HepG2 (cell line): Measurements from ENCODE around the gene HMBS. TPM values are rescaled to one million over a fixed set of nuclear protein-coding genes. Genes with fewer than 3 reads are reported as not detected.

ENCODE experiments used
- CAMTA2 ChIP-seq: sonication (generic); formaldehyde crosslinking; IDR thresholded peaks from 2 replicates; pipeline ENCODE4 v1.4.0; 2020; ENCODE audit warnings: mild to moderate bottlenecking, missing genetic modification reagents, borderline replicate concordance
- ELF4 ChIP-seq: sonication (generic); formaldehyde crosslinking; IDR thresholded peaks from 2 replicates; pipeline ENCODE4 v1.5.0; 2020; ENCODE audit warnings: missing genetic modification reagents, mild to moderate bottlenecking, moderate library complexity, borderline replicate concordance
- JUNB ChIP-seq: sonication (generic); formaldehyde crosslinking; IDR thresholded peaks from 2 replicates; pipeline ENCODE4 v1.8.0; 2022; ENCODE audit warnings: missing genetic modification reagents, mild to moderate bottlenecking, borderline replicate concordance
- MEF2D ChIP-seq: sonication (generic); formaldehyde crosslinking; IDR thresholded peaks from 2 replicates; pipeline ENCODE4 v1.5.1; 2020; ENCODE audit warnings: mild to moderate bottlenecking, missing genetic modification reagents
- POLR2AphosphoS5 ChIP-seq: IDR thresholded peaks from 2 replicates; pipeline ENCODE4 v1.6.1; 2012; ENCODE audit warnings: low read depth, low read length
- RFXAP ChIP-seq: sonication (generic); formaldehyde crosslinking; IDR thresholded peaks from 2 replicates; pipeline ENCODE4 v1.4.0; 2020; ENCODE audit warnings: missing genetic modification reagents, borderline replicate concordance
- SATB2 ChIP-seq: sonication (generic); formaldehyde crosslinking; IDR thresholded peaks from 2 replicates; pipeline ENCODE4 v1.5.0; 2020; ENCODE audit warnings: missing genetic modification reagents
- SMAD3 ChIP-seq: sonication (generic); formaldehyde crosslinking; IDR thresholded peaks from 2 replicates; pipeline ENCODE4 v1.4.0; 2020; ENCODE audit warnings: missing genetic modification reagents
- SRF ChIP-seq: IDR thresholded peaks from 2 replicates; pipeline ENCODE4 v1.6.1; 2011; ENCODE audit warnings: mild to moderate bottlenecking, low read depth, low read length, moderate library complexity
- ZFP36 ChIP-seq: fragments of 150-350 bp; IDR thresholded peaks from 2 replicates; pipeline ENCODE4 v1.6.1; 2018; ENCODE audit warnings: borderline replicate concordance, low read length, low read depth; ENCODE audit not compliant: partially characterized antibody
- ZNF160 ChIP-seq: sonication (generic); formaldehyde crosslinking; IDR thresholded peaks from 2 replicates; pipeline ENCODE4 v1.8.0; 2022; ENCODE audit warnings: mild to moderate bottlenecking, inconsistent platforms, missing genetic modification reagents
- ZNF225 ChIP-seq: sonication (generic); formaldehyde crosslinking; IDR thresholded peaks from 2 replicates; pipeline ENCODE4 v1.4.0; 2020; ENCODE audit warnings: mild to moderate bottlenecking, missing genetic modification reagents
- ZNF30 ChIP-seq: sonication (generic); formaldehyde crosslinking; IDR thresholded peaks from 2 replicates; pipeline ENCODE4 v1.5.0; 2020; ENCODE audit warnings: mild to moderate bottlenecking, missing genetic modification reagents
- ZNF350 ChIP-seq: sonication (generic); formaldehyde crosslinking; IDR thresholded peaks from 2 replicates; pipeline ENCODE4 v1.4.0; 2020; ENCODE audit warnings: mild to moderate bottlenecking, low read depth, missing genetic modification reagents, borderline replicate concordance
- ZNF367 ChIP-seq: sonication (generic); formaldehyde crosslinking; IDR thresholded peaks from 2 replicates; pipeline ENCODE4 v1.4.0; 2020; ENCODE audit warnings: missing genetic modification reagents, borderline replicate concordance
- ZNF552 ChIP-seq: sonication (generic); formaldehyde crosslinking; IDR thresholded peaks from 2 replicates; pipeline ENCODE4 v1.9.0; 2022; ENCODE audit warnings: missing genetic modification reagents, mild to moderate bottlenecking, borderline replicate concordance
- ZNF556 ChIP-seq: sonication (generic); formaldehyde crosslinking; IDR thresholded peaks from 2 replicates; pipeline ENCODE4 v1.4.0; 2020; ENCODE audit warnings: mild to moderate bottlenecking, missing genetic modification reagents, borderline replicate concordance
- ZNF562 ChIP-seq: sonication (generic); formaldehyde crosslinking; IDR thresholded peaks from 2 replicates; pipeline ENCODE4 v1.8.0; 2022; ENCODE audit warnings: missing genetic modification reagents, borderline replicate concordance
- ZNF777 ChIP-seq: sonication (generic); formaldehyde crosslinking; IDR thresholded peaks from 2 replicates; pipeline ENCODE4 v1.4.0; 2020; ENCODE audit warnings: missing genetic modification reagents
- ZNF816 ChIP-seq: sonication (generic); formaldehyde crosslinking; IDR thresholded peaks from 2 replicates; pipeline ENCODE4 v1.8.0; 2022; ENCODE audit warnings: missing genetic modification reagents, mild to moderate bottlenecking, borderline replicate concordance
- polyA plus RNA-seq, 8 experiments: library from polyadenylated mRNA; depleted of rRNA in 3 of 8; stranded (reverse) in 7 of 8; unstranded in 1 of 8; fragments of >200 nt; fragmentation: Illumina TruSeq in 4 of 8; extraction: Trizol in 4 of 8; gene quantifications; 2 replicates each; pipeline versions ENCODE4 v1.2.1 to v1.2.3, GENCODE V29; 2011 to 2016; ENCODE audit warnings: low read depth in 4 of 8, missing spikeins in 1 of 8, mixed read lengths in 1 of 8; ENCODE audit not compliant: insufficient read depth in 1 of 8
- total RNA-seq, 5 experiments: library from RNA; depleted of rRNA; stranded (reverse); fragments of >200 nt; fragmentation: Illumina TruSeq; extraction: Trizol; gene quantifications; 2 replicates each; pipeline ENCODE4 v1.2.3, GENCODE V29; 2016; ENCODE audit warnings: low read depth in 1 of 5
- TF ChIP-seq, protein P1 (sequence below): sonication (generic); formaldehyde crosslinking; IDR thresholded peaks from 2 replicates; pipeline ENCODE4 v1.4.0; 2020; ENCODE audit warnings: missing genetic modification reagents
- TF ChIP-seq, protein P2 (sequence below): IDR thresholded peaks from 2 replicates; pipeline ENCODE4 v1.6.1; 2018; ENCODE audit warnings: missing genetic modification reagents
- TF ChIP-seq, protein P3 (sequence below): sonication (generic); formaldehyde crosslinking; IDR thresholded peaks from 2 replicates; pipeline ENCODE4 v1.4.0; 2020; ENCODE audit warnings: mild to moderate bottlenecking, missing genetic modification reagents

The HMBS gene
- total and polyA plus RNA-seq, 2 of the 13 experiments (the other 11 are each of a cell fraction or from before 2014, with no cell fraction given): 9.4 to 46.9 TPM

DNA sequence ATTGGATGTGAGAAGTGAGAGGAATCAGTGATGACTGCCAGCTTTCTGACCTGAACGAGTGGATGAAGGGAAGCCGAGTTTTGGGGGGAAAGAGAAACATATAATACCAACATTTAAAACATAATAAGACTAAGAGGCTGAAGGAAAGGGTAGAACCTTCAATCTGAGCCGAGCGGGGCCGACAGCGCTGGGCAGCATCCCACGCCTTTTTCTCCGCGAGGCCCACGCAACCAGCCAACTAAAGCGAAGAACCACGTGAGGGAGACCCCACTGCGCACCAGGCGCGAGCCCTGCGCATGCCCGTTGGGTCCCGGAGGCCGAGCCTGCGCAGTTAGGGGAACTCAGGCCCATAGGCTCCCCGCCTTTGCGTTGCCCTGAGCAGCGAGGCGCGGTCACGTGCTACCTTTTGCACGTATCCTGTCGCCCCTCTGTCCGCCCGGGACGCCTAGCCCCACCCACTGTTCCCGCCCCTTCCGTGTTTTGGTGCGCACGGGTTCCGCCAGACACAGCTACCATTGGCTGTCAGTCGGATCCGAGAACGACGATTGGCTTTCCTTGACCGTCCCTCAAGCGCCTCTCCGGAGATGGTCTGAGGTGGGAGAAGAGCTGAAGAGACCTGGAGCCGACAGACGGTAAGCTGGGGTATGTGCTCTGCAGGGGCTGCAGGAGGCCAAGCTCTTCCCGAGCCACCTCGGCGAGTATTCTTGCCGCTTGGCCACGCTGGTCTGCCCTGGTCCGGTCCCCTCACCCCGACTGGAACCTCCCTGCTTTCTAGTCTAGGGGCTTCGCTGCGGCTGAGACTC, 36.5 kb downstream of the HMBS start, which contains the start of gene HINFP (continued):
- TF ChIP-seq, protein P1, sequence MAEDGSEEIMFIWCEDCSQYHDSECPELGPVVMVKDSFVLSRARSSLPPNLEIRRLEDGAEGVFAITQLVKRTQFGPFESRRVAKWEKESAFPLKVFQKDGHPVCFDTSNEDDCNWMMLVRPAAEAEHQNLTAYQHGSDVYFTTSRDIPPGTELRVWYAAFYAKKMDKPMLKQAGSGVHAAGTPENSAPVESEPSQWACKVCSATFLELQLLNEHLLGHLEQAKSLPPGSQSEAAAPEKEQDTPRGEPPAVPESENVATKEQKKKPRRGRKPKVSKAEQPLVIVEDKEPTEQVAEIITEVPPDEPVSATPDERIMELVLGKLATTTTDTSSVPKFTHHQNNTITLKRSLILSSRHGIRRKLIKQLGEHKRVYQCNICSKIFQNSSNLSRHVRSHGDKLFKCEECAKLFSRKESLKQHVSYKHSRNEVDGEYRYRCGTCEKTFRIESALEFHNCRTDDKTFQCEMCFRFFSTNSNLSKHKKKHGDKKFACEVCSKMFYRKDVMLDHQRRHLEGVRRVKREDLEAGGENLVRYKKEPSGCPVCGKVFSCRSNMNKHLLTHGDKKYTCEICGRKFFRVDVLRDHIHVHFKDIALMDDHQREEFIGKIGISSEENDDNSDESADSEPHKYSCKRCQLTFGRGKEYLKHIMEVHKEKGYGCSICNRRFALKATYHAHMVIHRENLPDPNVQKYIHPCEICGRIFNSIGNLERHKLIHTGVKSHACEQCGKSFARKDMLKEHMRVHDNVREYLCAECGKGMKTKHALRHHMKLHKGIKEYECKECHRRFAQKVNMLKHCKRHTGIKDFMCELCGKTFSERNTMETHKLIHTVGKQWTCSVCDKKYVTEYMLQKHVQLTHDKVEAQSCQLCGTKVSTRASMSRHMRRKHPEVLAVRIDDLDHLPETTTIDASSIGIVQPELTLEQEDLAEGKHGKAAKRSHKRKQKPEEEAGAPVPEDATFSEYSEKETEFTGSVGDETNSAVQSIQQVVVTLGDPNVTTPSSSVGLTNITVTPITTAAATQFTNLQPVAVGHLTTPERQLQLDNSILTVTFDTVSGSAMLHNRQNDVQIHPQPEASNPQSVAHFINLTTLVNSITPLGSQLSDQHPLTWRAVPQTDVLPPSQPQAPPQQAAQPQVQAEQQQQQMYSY (CRISPR knock-in tag): no peak
- TF ChIP-seq ZFP36 (no peak), ZNF562 (no peak), ZNF160 (CRISPR knock-in tag) (0 out of 2 replicates have a peak, but pooled peaks have one; percentile 8), SMAD3 (no peak; the same call in 1 of the 2 replicates), ZNF225 (CRISPR knock-in tag) (no peak; the same call in 1 of the 2 replicates), ZNF552 (CRISPR knock-in tag) (no peak), ZNF30 (CRISPR knock-in tag) (no peak), ZNF816 (no peak), ELF4 (CRISPR knock-in tag) (no peak), MEF2D (CRISPR knock-in tag) (0 out of 2 replicates have a peak, but pooled peaks have one; percentile 17), ZNF777 (CRISPR knock-in tag) (peak; percentile 73; the same call in 1 of the 2 replicates), SATB2 (CRISPR knock-in tag) (peak; percentile 86; the same call in 1 of the 2 replicates), ZNF350 (CRISPR knock-in tag) (peak; percentile 52; the same call in 1 of the 2 replicates), RFXAP (CRISPR knock-in tag) (no peak), ZNF367 (CRISPR knock-in tag) (0 out of 2 replicates have a peak, but pooled peaks have one; percentile 45), ZNF556 (CRISPR knock-in tag) (no peak), SRF (no peak), POLR2AphosphoS5 (peak; percentile 85), JUNB (CRISPR knock-in tag) (no peak), CAMTA2 (CRISPR knock-in tag) (no peak)
- TF ChIP-seq, protein P2, sequence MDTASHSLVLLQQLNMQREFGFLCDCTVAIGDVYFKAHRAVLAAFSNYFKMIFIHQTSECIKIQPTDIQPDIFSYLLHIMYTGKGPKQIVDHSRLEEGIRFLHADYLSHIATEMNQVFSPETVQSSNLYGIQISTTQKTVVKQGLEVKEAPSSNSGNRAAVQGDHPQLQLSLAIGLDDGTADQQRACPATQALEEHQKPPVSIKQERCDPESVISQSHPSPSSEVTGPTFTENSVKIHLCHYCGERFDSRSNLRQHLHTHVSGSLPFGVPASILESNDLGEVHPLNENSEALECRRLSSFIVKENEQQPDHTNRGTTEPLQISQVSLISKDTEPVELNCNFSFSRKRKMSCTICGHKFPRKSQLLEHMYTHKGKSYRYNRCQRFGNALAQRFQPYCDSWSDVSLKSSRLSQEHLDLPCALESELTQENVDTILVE (CRISPR knock-in tag): no peak
- TF ChIP-seq, protein P3, sequence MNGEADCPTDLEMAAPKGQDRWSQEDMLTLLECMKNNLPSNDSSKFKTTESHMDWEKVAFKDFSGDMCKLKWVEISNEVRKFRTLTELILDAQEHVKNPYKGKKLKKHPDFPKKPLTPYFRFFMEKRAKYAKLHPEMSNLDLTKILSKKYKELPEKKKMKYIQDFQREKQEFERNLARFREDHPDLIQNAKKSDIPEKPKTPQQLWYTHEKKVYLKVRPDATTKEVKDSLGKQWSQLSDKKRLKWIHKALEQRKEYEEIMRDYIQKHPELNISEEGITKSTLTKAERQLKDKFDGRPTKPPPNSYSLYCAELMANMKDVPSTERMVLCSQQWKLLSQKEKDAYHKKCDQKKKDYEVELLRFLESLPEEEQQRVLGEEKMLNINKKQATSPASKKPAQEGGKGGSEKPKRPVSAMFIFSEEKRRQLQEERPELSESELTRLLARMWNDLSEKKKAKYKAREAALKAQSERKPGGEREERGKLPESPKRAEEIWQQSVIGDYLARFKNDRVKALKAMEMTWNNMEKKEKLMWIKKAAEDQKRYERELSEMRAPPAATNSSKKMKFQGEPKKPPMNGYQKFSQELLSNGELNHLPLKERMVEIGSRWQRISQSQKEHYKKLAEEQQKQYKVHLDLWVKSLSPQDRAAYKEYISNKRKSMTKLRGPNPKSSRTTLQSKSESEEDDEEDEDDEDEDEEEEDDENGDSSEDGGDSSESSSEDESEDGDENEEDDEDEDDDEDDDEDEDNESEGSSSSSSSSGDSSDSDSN (CRISPR knock-in tag): no peak
